Measurements from ENCODE around the gene POTEB2.
"Not testable (repeated sequence)": the region's sequence is repeated elsewhere in the genome, so short reads cannot be mapped to it uniquely, and the experiment has no call there.

Gene POTEB2

GRCh38 chr15:20866214-20866613, at the start of gene POTEB2:
POTEB2 (minus strand) TSS chr15:20866314; CDS start chr15:20866281, 33 bp downstream.
- not testable (repeated sequence) for DNase-seq

- not testable (repeated sequence) for DNase-seq
Measured at GRCh38 chr15:20879916-20880315, 13.8 kb upstream of the POTEB2 start.

- not testable (repeated sequence) for DNase-seq
Measured at GRCh38 chr15:20878464-20878863, 12.3 kb upstream of the POTEB2 start.

GRCh38 chr15:20877819-20878218, 11.7 kb upstream of the POTEB2 start:
- not testable (repeated sequence) for DNase-seq
